Measurements from ENCODE around the gene MAD1L1.

The MAD1L1 gene

GRCh38 chr7:1910081-1910685, 322.6 kb downstream of the MAD1L1 start:
- H3K27ac ChIP-seq (ENCODE audit: extremely low read depth, low read depth, low read length), result no peak overlapping the region
- TF ChIP-seq ZNF707 (tag by site-specific recombination; IDR thresholded peaks at IDR 0.05) (no peak), ZNF2 (tag by site-specific recombination; IDR thresholded peaks at IDR 0.05) (no peak), ZFP69B (tag by site-specific recombination; IDR thresholded peaks at IDR 0.05) (no peak), ZNF366 (tag by site-specific recombination; conservative IDR thresholded peaks at IDR 0.05) (no peak), GLIS1 (tag by site-specific recombination; IDR thresholded peaks at IDR 0.05) (no peak), ZNF341 (tag by site-specific recombination; IDR thresholded peaks at IDR 0.05; ENCODE audit: low read depth) (no peak), ZNF223 (tag by site-specific recombination; IDR thresholded peaks at IDR 0.05) (no peak), ZSCAN30 (tag by site-specific recombination; IDR thresholded peaks at IDR 0.05) (no peak), ZEB2 (tag by site-specific recombination; IDR thresholded peaks at IDR 0.05) (no peak), CTCF (tag by site-specific recombination; IDR thresholded peaks at IDR 0.05) (no peak), ZNF660 (tag by site-specific recombination; IDR thresholded peaks at IDR 0.05) (no peak), ZNF76 (tag by site-specific recombination; IDR thresholded peaks at IDR 0.05; ENCODE audit: borderline replicate concordance, low read depth) (no peak)
- no peaks in the 10 kb centered on the region for H3K4me1 ChIP-seq (ENCODE audit: control insufficient read depth, insufficient read depth, low read length)
- H3K9me3 ChIP-seq (ENCODE audit: control insufficient read depth, insufficient read depth, low read depth, low read length), result no peaks in the 10 kb centered on the region
- H3K36me3 ChIP-seq (ENCODE audit: control insufficient read depth in 2 of 2, insufficient read depth in 1 of 2, low read length in 2 of 2), result no peaks in the 10 kb centered on the region
- CTCF ChIA-PET, result no interaction called here
- no peak overlapping the region for H3K4me3 ChIP-seq (ENCODE audit: low read depth, low read length)
- POLR2A ChIA-PET, result no interaction called here

GRCh38 chr7:1909476-1909875, 323.3 kb downstream of the MAD1L1 start:
- Histone ChIP-seq H3K4me1 (ENCODE audit: control insufficient read depth, insufficient read depth, low read length) (no peaks in the 10 kb centered on the region), H3K27ac (ENCODE audit: extremely low read depth, low read depth, low read length) (no peak overlapping the region), H3K4me3 (ENCODE audit: low read depth, low read length) (no peak overlapping the region), H3K9me3 (ENCODE audit: control insufficient read depth, insufficient read depth, low read depth, low read length) (no peaks in the 10 kb centered on the region), H3K36me3 (ENCODE audit: control insufficient read depth in 2 of 2, insufficient read depth in 1 of 2, low read length in 2 of 2) (no peaks in the 10 kb centered on the region)
- ChIA-PET CTCF (no interaction called here), POLR2A (no interaction called here)
- TF ChIP-seq ZNF292 (tag by site-specific recombination; IDR thresholded peaks at IDR 0.05; ENCODE audit: borderline replicate concordance, low read depth), result no peak

- Histone ChIP-seq H3K9me3 (ENCODE audit: control insufficient read depth, insufficient read depth, low read depth, low read length) (no peaks in the 10 kb centered on the region), H3K36me3 (ENCODE audit: control insufficient read depth in 2 of 2, insufficient read depth in 1 of 2, low read length in 2 of 2) (no peaks in the 10 kb centered on the region), H3K27ac (ENCODE audit: extremely low read depth, low read depth, low read length) (no peak overlapping the region), H3K4me1 (ENCODE audit: control insufficient read depth, insufficient read depth, low read length) (no peaks in the 10 kb centered on the region), H3K4me3 (ENCODE audit: low read depth, low read length) (no peak overlapping the region)
- ChIA-PET CTCF (no interaction called here), POLR2A (no interaction called here)
- TF ChIP-seq ZNF155 (tag by site-specific recombination; IDR thresholded peaks at IDR 0.05), result no peak
- no peak for TF ChIP-seq FEZF1 (tag by site-specific recombination; IDR thresholded peaks at IDR 0.05)
- TF ChIP-seq ZNF791 (tag by site-specific recombination; IDR thresholded peaks at IDR 0.05), result no peak
- no peak for TF ChIP-seq BCL6B (tag by site-specific recombination; IDR thresholded peaks at IDR 0.05)
- no peak for TF ChIP-seq ZNF24 (tag by site-specific recombination; IDR thresholded peaks at IDR 0.05)
- no peak for TF ChIP-seq ZNF580 (tag by site-specific recombination; IDR thresholded peaks at IDR 0.05)
- TF ChIP-seq ZSCAN23 (tag by site-specific recombination; IDR thresholded peaks at IDR 0.05), result no peak
- TF ChIP-seq PRDM4 (tag by site-specific recombination; IDR thresholded peaks at IDR 0.05), result no peak
- no peak for TF ChIP-seq ZNF747 (tag by site-specific recombination; IDR thresholded peaks at IDR 0.05)
- TF ChIP-seq ZNF211 (tag by site-specific recombination; IDR thresholded peaks at IDR 0.05; ENCODE audit: low read depth), result no peak
- TF ChIP-seq ZNF202 (tag by site-specific recombination; IDR thresholded peaks at IDR 0.05; ENCODE audit: borderline replicate concordance), result no peak
These were observed 323.8 kb downstream of the MAD1L1 start for GRCh38 chr7:1908823-1909420.

All from HEK293 (cell line).